Measurements from ENCODE around the gene FCGBP. TPM values are rescaled to one million over a fixed set of nuclear protein-coding genes. Genes with fewer than 3 reads are reported as not detected.

Gene FCGBP
- total and polyA plus RNA-seq, 3 experiments from 2014 or later = 2.7 to 7.9 (median 7.0) TPM

GRCh38 chr19:39970425-39970674, 35.9 kb upstream of the FCGBP start:
- POLR2A ChIA-PET = interaction anchor here (0.5 to 2.2 kb wide), 13 partner anchors 9 to 1905 kb away, joined by 3 to 28 read pairs (median 7); partner anchors contain the start of genes DYRK1B, FBL, ZNF546 and ZNF780A

GRCh38 chr19:39969681-39970424, 35.4 kb upstream of the FCGBP start:
- Histone ChIP-seq H3K4me3 (ENCODE audit: low read length) (peak overlapping the region; percentile 72), H3K27me3 (ENCODE audit: insufficient read depth, low read length, poor library complexity, severe bottlenecking) (no peaks in the 10 kb centered on the region), H3K36me3 (ENCODE audit: insufficient read depth, low read length) (peaks cover 18% of the 10 kb centered on the region), H3K9me3 (ENCODE audit: low read length) (no peaks in the 10 kb centered on the region), H3K27ac (ENCODE audit: low read depth, low read length) (peak overlapping the region; percentile 96), H3K4me1 (ENCODE audit: insufficient read depth, low read length) (peaks cover 32% of the 10 kb centered on the region)
- Mint-ChIP-seq H3K4me1 (peaks cover 43 to 62% (median 51%) of the 10 kb centered on the region in 3 donors), H3K36me3 (peaks cover 5 to 41% (median 13%) of the 10 kb centered on the region in 3 donors), H3K4me3 (peak overlapping the region; percentile 91 to 99 (median 95)), H3K27ac (peak overlapping the region; percentile 93 to 100 (median 98)), H3K27me3 (no peaks in the 10 kb centered on the region), H3K9me3 (peaks cover 0 to 1% (median 0%) of the 10 kb centered on the region in 5 donors)
- POLR2A ChIA-PET = interaction anchor here (0.5 to 2.2 kb wide), 14 partner anchors 8 to 1906 kb away, joined by 3 to 28 read pairs (median 6); partner anchors contain the start of genes DYRK1B, FBL, ZNF546 and ZNF780A
- peak in 3 of 5 donors; percentile 10 to 49 (median 16) for DNase-seq
- CTCF ChIA-PET = interaction anchor here (0.9 to 3.7 kb wide), 40 partner anchors 9 to 202 kb away, joined by 3 to 79 read pairs (median 9); partner anchors contain the start of genes DYRK1B, FBL, FCGBP and ZNF546

More at GRCh38 chr19:39970425-39970674, 35.9 kb upstream of the FCGBP start:
- H3K4me3 ChIP-seq (ENCODE audit: low read length) = peak overlapping the region; percentile 72
- no peak for DNase-seq
- H3K9me3 ChIP-seq (ENCODE audit: low read length) = no peaks in the 10 kb centered on the region
- Mint-ChIP-seq H3K9me3 (peaks cover 0 to 1% (median 0%) of the 10 kb centered on the region in 5 donors), H3K27ac (peak overlapping the region; percentile 93 to 100 (median 98)), H3K27me3 (no peaks in the 10 kb centered on the region), H3K36me3 (peaks cover 6 to 45% (median 16%) of the 10 kb centered on the region in 3 donors), H3K4me3 (peak overlapping the region; percentile 91 to 99 (median 95)), H3K4me1 (peaks cover 43 to 64% (median 51%) of the 10 kb centered on the region in 3 donors)
- H3K27ac ChIP-seq (ENCODE audit: low read depth, low read length) = peak overlapping the region; percentile 96
- peaks cover 20% of the 10 kb centered on the region for H3K36me3 ChIP-seq (ENCODE audit: insufficient read depth, low read length)
- peaks cover 32% of the 10 kb centered on the region for H3K4me1 ChIP-seq (ENCODE audit: insufficient read depth, low read length)
- no peaks in the 10 kb centered on the region for H3K27me3 ChIP-seq (ENCODE audit: insufficient read depth, low read length, poor library complexity, severe bottlenecking)
- CTCF ChIA-PET = interaction anchor here (0.9 to 3.7 kb wide), 40 partner anchors 9 to 203 kb away, joined by 3 to 79 read pairs (median 9); partner anchors contain the start of genes DYRK1B, FBL, FCGBP and ZNF546

GRCh38 chr19:39969266-39969665, 34.8 kb upstream of the FCGBP start:
- Histone ChIP-seq H3K4me1 (ENCODE audit: insufficient read depth, low read length) (peaks cover 32% of the 10 kb centered on the region), H3K4me3 (ENCODE audit: low read length) (peak overlapping the region; percentile 17), H3K27ac (ENCODE audit: low read depth, low read length) (no peak overlapping the region), H3K27me3 (ENCODE audit: insufficient read depth, low read length, poor library complexity, severe bottlenecking) (no peaks in the 10 kb centered on the region), H3K36me3 (ENCODE audit: insufficient read depth, low read length) (peaks cover 12% of the 10 kb centered on the region), H3K9me3 (ENCODE audit: low read length) (no peaks in the 10 kb centered on the region)
- Mint-ChIP-seq H3K9me3 (peaks cover 0 to 1% (median 0%) of the 10 kb centered on the region in 5 donors), H3K27ac (peak overlapping the region; percentile 93 to 100 (median 98)), H3K4me1 (peaks cover 43 to 59% (median 51%) of the 10 kb centered on the region in 3 donors), H3K27me3 (no peaks in the 10 kb centered on the region), H3K36me3 (peaks cover 5 to 36% (median 9%) of the 10 kb centered on the region in 3 donors), H3K4me3 (peak overlapping the region; percentile 91 to 99 (median 95))
- CTCF ChIA-PET = interaction anchor here (1.9 to 3.7 kb wide), 14 partner anchors 8 to 177 kb away, joined by 7 to 79 read pairs (median 15); partner anchors contain the start of genes DYRK1B and FBL
- no peak for DNase-seq
- POLR2A ChIA-PET = interaction anchor here (1.0 to 2.2 kb wide), 6 partner anchors 14 to 135 kb away, joined by 3 to 28 read pairs (median 9); partner anchors contain the start of gene DYRK1B

GRCh38 chr19:39968789-39969188, 34.4 kb upstream of the FCGBP start:
- DNase-seq = no peak
- H3K36me3 ChIP-seq (ENCODE audit: insufficient read depth, low read length) = peaks cover 11% of the 10 kb centered on the region
- ChIA-PET CTCF (interaction anchor here (2.4 to 3.7 kb wide), 4 partner anchors 12 to 177 kb away, joined by 9 to 55 read pairs (median 34); partner anchors contain the start of gene FBL), POLR2A (interaction anchor here (0.5 to 1.0 kb wide), 2 partner anchors 14 to 473 kb away, joined by 3 read pairs; no protein-coding TSS in a partner anchor)
- no peaks in the 10 kb centered on the region for H3K27me3 ChIP-seq (ENCODE audit: insufficient read depth, low read length, poor library complexity, severe bottlenecking)
- H3K27me3 Mint-ChIP-seq = no peaks in the 10 kb centered on the region
- H3K27ac ChIP-seq (ENCODE audit: low read depth, low read length) = no peak overlapping the region
- H3K4me3 Mint-ChIP-seq = peak overlapping the region; percentile 52 to 99 (median 95)
- peak overlapping the region; percentile 17 for H3K4me3 ChIP-seq (ENCODE audit: low read length)
- peak overlapping the region; percentile 93 to 100 (median 98) for H3K27ac Mint-ChIP-seq
- no peaks in the 10 kb centered on the region for H3K9me3 ChIP-seq (ENCODE audit: low read length)
- H3K9me3 Mint-ChIP-seq = peaks cover 0 to 1% (median 0%) of the 10 kb centered on the region in 5 donors
- peaks cover 45 to 62% (median 55%) of the 10 kb centered on the region in 3 donors for H3K4me1 Mint-ChIP-seq
- peaks cover 4 to 31% (median 7%) of the 10 kb centered on the region in 3 donors for H3K36me3 Mint-ChIP-seq
- peaks cover 32% of the 10 kb centered on the region for H3K4me1 ChIP-seq (ENCODE audit: insufficient read depth, low read length)

GRCh38 chr19:39967561-39967960, 33.1 kb upstream of the FCGBP start:
- H3K27me3 ChIP-seq (ENCODE audit: insufficient read depth, low read length, poor library complexity, severe bottlenecking) = no peaks in the 10 kb centered on the region
- H3K36me3 Mint-ChIP-seq = peaks cover 0 to 21% (median 2%) of the 10 kb centered on the region in 3 donors
- H3K4me3 Mint-ChIP-seq = no peak overlapping the region
- peaks cover 32% of the 10 kb centered on the region for H3K4me1 ChIP-seq (ENCODE audit: insufficient read depth, low read length)
- H3K4me1 Mint-ChIP-seq = peaks cover 40 to 58% (median 55%) of the 10 kb centered on the region in 3 donors
- no peaks in the 10 kb centered on the region for H3K36me3 ChIP-seq (ENCODE audit: insufficient read depth, low read length)
- no peaks in the 10 kb centered on the region for H3K9me3 ChIP-seq (ENCODE audit: low read length)
- CTCF ChIA-PET = interaction anchor here (3.7 kb wide), 1 partner anchor 13 kb away, joined by 55 read pairs; no protein-coding TSS in a partner anchor
- no peak for DNase-seq
- H3K27ac ChIP-seq (ENCODE audit: low read depth, low read length) = no peak overlapping the region
- H3K27ac Mint-ChIP-seq = peak overlapping the region in 2 of 8 donors; percentile 86 to 93
- POLR2A ChIA-PET = no interaction called here
- peaks cover 0 to 1% (median 0%) of the 10 kb centered on the region in 5 donors for H3K9me3 Mint-ChIP-seq
- H3K27me3 Mint-ChIP-seq = no peaks in the 10 kb centered on the region
- no peak overlapping the region for H3K4me3 ChIP-seq (ENCODE audit: low read length)

GRCh38 chr19:39966617-39967016, 32.2 kb upstream of the FCGBP start:
- H3K36me3 Mint-ChIP-seq = peaks cover 0 to 13% (median under 1%) of the 10 kb centered on the region in 3 donors
- no peaks in the 10 kb centered on the region for H3K27me3 Mint-ChIP-seq
- POLR2A ChIA-PET = no interaction called here

GRCh38 chr19:39963898-39964297, 29.5 kb upstream of the FCGBP start:
- Mint-ChIP-seq H3K27ac (peak overlapping the region in 2 of 8 donors; percentile 14 to 37), H3K36me3 (no peaks in the 10 kb centered on the region), H3K27me3 (no peaks in the 10 kb centered on the region), H3K4me3 (peak overlapping the region in 1 of 7 donors; percentile 37), H3K9me3 (peaks cover 0 to 1% (median 0%) of the 10 kb centered on the region in 5 donors), H3K4me1 (peaks cover 20 to 43% (median 37%) of the 10 kb centered on the region in 3 donors)
- ChIA-PET POLR2A (no interaction called here), CTCF (no interaction called here)
- no peaks in the 10 kb centered on the region for H3K36me3 ChIP-seq (ENCODE audit: insufficient read depth, low read length)
- no peaks in the 10 kb centered on the region for H3K27me3 ChIP-seq (ENCODE audit: insufficient read depth, low read length, poor library complexity, severe bottlenecking)
- no peak overlapping the region for H3K4me3 ChIP-seq (ENCODE audit: low read length)
- H3K4me1 ChIP-seq (ENCODE audit: insufficient read depth, low read length) = peaks cover 16% of the 10 kb centered on the region
- DNase-seq = no peak
- H3K27ac ChIP-seq (ENCODE audit: low read depth, low read length) = no peak overlapping the region
- no peaks in the 10 kb centered on the region for H3K9me3 ChIP-seq (ENCODE audit: low read length)

More at GRCh38 chr19:39966617-39967016, 32.2 kb upstream of the FCGBP start:
- Histone ChIP-seq H3K9me3 (ENCODE audit: low read length) (no peaks in the 10 kb centered on the region), H3K4me1 (ENCODE audit: insufficient read depth, low read length) (peaks cover 25% of the 10 kb centered on the region), H3K36me3 (ENCODE audit: insufficient read depth, low read length) (no peaks in the 10 kb centered on the region), H3K4me3 (ENCODE audit: low read length) (no peak overlapping the region), H3K27ac (ENCODE audit: low read depth, low read length) (no peak overlapping the region), H3K27me3 (ENCODE audit: insufficient read depth, low read length, poor library complexity, severe bottlenecking) (no peaks in the 10 kb centered on the region)
- Mint-ChIP-seq H3K4me3 (no peak overlapping the region), H3K9me3 (peaks cover 0 to 1% (median 0%) of the 10 kb centered on the region in 5 donors), H3K27ac (peak overlapping the region in 1 of 8 donors; percentile 58), H3K4me1 (peaks cover 36 to 49% (median 46%) of the 10 kb centered on the region in 3 donors)
- no peak for DNase-seq
- CTCF ChIA-PET = interaction anchor here (1.1 kb wide), 1 partner anchor 174 kb away, joined by 3 read pairs; no protein-coding TSS in a partner anchor
